HG03097 (cell line): ENCODE results near the gene PCSK9.
"Not testable (repeated sequence)": the region's sequence is repeated elsewhere in the genome, so short reads cannot be mapped to it uniquely, and the experiment has no call there.

ENCODE experiments used
- ATAC-seq: cut with Tn5 transposase; IDR thresholded peaks from one replicate; pipeline ENCODE4 v1.9.1; 2021; ENCODE audit not compliant: unreplicated experiment, low FRiP score

PCSK9 gene

DNA sequence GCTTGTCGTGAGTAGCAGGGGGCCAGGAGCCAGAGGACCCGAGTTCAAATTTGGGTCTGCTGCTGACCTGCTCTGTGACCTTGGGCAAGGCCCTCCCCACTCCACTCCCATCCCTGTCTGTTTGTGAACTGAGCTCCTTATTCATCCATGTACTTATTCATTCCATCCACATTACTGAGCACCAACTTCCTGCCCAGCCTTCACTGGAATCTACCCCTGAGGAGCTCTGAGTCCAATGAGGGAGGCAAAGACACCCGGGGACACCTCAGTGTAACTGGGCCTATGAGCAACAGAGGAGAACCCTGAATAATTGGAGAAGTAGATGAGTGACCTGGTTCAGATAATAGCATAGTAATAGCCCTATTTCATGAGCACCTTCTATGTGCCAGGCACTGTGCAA, 31.7 kb upstream of the PCSK9 start:
- ATAC-seq: no peak

GRCh38 chr1:55010194-55010886, 29.0 kb upstream of the PCSK9 start:
- no peak for ATAC-seq

DNA sequence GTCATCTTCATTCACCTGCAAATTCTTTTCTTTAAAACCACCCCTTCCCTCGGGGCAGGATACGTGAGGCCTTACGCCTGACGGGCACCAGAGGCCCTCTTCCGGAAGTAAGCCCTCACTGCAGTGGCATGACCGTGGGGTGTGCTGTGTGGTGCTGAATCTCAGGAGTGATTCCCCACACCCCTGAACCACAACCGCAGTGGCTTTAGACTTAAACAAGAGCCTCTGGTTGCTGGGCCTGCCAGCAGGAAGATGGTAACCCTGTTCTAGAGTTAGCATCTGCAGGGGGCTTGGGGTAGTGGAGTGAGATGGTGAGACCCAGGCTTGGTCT, 28.5 kb upstream of the PCSK9 start:
- ATAC-seq: no peak

GRCh38 chr1:55012661-55013060, 26.7 kb upstream of the PCSK9 start:
- no peak for ATAC-seq

- no peak for ATAC-seq
Observed at GRCh38 chr1:55015123-55015522, 24.2 kb upstream of the PCSK9 start.

GRCh38 chr1:55015731-55016620, 23.4 kb upstream of the PCSK9 start:
- ATAC-seq: no peak

- ATAC-seq: no peak
Observed at GRCh38 chr1:55018395-55018794, 21.0 kb upstream of the PCSK9 start.

GRCh38 chr1:55021942-55022546, 17.3 kb upstream of the PCSK9 start:
- no peak for ATAC-seq

DNA sequence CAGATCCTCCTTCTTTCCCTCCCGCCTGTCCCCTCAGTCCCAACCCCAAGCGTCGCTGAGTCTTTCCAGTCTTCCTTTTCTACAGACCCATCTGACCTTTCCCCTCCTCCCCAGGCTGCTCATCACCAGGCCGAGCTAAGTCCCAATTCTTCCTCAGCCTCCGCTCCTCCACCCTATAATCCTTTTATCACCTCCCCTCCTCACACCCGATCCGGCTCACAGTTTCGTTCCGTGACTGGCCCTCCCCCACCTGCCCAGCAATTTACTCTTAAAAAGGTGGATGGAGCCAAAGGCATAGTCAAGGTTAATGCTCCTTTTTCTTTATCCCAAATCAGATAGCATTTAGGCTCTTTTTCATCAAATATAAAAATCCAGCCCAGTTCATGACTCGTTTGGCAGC, 15.2 kb upstream of the PCSK9 start:
- not testable (repeated sequence) for ATAC-seq

DNA sequence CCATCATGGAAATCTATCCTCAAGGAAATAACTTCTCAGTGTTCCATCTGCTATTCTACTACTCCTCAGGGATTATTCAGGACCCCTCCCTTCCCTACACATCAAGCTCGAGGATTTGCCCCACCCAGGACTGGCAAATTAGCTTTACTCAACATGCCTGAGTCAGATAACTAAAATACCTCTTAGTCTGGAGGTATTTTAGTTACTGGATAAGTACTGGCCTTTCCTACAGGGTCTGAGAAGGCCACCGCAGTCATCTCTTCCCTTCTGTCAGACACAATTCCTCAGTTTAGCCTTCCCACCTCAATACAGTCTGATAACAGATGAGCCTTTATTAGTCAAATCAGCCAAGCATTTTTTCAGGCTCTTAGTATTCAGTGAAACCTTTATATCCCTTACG, 12.7 kb upstream of the PCSK9 start:
- ATAC-seq: not testable (repeated sequence)

DNA sequence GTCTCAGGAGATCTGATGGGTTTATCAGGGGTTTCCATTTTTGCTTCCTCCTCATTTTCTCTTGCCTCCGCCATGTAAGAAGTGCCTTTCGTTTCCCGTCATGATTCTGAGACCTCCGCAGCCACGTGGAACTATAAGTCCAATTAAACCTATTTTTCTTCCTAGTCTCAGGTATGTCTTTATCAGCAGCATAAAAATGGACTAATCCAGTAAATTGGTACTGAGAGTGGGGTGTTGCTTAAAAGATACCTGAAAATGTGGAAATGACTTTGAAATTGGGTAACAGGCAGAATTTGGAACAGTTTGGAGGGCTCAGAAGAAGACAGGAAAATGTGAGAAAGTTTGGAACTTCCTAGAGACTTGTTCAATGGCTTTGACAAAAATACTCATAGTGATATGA, 8.2 kb upstream of the PCSK9 start:
- not testable (repeated sequence) for ATAC-seq

DNA sequence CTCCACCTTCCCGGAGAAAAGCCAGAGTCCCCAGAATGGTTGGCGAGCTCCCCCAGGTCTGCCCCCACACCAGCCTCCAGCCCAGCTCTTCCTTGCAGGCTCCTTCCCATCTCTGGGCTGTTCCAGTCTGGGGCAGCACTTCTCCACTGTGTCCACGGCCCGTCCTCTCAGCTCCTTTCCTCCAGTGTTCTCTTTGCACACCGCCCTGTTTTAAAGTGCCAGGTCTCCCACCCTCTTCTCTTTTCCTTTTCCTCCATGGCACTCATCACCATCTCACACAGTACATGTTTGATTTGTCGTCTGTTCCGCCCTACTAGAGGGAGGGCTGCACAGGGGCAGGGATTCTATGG, 6.1 kb upstream of the PCSK9 start:
- no peak for ATAC-seq

DNA sequence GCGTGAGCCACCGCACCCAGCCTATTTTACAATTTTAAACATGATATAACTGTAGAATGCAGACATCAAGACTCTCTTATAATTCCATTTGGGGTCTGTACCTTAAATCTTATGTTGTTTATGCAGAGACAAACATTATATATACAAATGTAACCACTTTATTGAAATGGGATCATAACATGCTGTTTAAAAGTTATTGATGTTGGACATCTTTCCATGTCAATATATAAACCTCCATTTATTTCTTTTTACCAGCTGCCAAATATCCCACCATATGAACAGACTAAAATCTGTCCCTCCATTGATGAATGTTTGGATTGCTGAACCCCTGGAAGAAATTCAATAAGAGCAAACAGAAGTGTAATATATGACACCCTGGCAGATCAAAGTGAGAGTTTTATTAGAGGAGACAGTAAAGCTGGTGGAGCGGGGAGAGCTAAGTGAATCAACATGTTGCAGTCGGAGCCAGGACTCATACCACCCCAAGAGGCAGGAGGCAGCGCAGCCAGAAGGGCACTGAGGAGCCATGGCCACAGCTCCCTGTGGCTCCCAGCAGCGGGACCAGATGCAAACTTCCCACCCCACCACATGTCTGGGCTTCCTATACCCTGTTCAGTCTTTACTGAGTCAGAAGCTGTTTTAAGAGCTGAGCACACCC, 4.7 kb upstream of the PCSK9 start:
- no peak for ATAC-seq

GRCh38 chr1:55035904-55036303, 3.4 kb upstream of the PCSK9 start:
- ATAC-seq: no peak

- no peak for ATAC-seq
Observed at GRCh38 chr1:55037733-55038551, 1.4 kb upstream of the PCSK9 start.

- no peak for ATAC-seq
Observed at GRCh38 chr1:55038552-55038838, 853 bp upstream of the PCSK9 start.

DNA sequence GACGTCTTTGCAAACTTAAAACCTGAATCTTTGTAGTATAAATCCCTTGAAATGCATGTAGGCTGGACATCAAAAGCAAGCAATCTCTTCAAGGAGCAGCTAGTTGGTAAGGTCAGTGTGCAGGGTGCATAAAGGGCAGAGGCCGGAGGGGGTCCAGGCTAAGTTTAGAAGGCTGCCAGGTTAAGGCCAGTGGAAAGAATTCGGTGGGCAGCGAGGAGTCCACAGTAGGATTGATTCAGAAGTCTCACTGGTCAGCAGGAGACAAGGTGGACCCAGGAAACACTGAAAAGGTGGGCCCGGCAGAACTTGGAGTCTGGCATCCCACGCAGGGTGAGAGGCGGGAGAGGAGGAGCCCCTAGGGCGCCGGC, 390 bp upstream of the PCSK9 start:
- ATAC-seq: no peak

- no peak for ATAC-seq
Observed at GRCh38 chr1:55040083-55040932, 960 bp downstream of the PCSK9 start.

- no peak for ATAC-seq
Observed at GRCh38 chr1:55040933-55041494, 1.7 kb downstream of the PCSK9 start.

DNA sequence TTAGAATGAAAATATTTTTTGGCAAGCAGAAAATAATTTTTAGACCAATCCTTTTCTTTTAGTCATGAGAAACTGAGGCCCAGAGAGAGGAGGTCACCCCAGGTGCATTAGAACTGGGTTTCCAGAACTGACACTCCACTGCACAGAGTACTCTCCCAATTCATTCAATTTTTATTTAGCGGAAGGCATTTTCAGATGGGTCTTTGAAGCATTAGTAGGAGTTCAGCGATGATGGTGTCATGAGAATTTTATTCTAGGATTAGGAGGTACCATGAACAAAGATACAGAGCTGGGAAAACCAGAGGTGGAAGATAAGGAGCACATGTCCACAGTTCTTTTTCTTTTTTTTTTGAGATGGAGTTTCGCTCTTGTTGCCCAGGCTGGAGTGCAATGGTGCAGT, 2.3 kb downstream of the PCSK9 start:
- ATAC-seq: no peak
